Osteocyte (in vitro differentiated cells): ENCODE data around the gene RCBTB2. TPM values are rescaled to one million over a fixed set of nuclear protein-coding genes. Genes with fewer than 3 reads are reported as not detected.

Source experiments
- DNase-seq: peaks from one replicate; pipeline ENCODE4 v3.0.0; 2021; ENCODE audit warnings: mixed read lengths; ENCODE audit not compliant: unreplicated experiment; ENCODE audit errors: extremely low spot score
- H3K27ac Mint-ChIP-seq: one replicate; pipeline ENCODE4 v1.8.0; 2021; ENCODE audit warnings: mild to moderate bottlenecking, mixed read lengths; ENCODE audit not compliant: unreplicated experiment
- H3K27me3 Mint-ChIP-seq: one replicate; pipeline ENCODE4 v1.8.0; 2021; ENCODE audit warnings: mixed read lengths; ENCODE audit not compliant: unreplicated experiment
- H3K36me3 Mint-ChIP-seq: one replicate; pipeline ENCODE4 v1.8.0; 2021; ENCODE audit warnings: mixed read lengths; ENCODE audit not compliant: unreplicated experiment
- H3K4me1 Mint-ChIP-seq: one replicate; pipeline ENCODE4 v1.8.0; 2021; ENCODE audit warnings: mixed read lengths; ENCODE audit not compliant: unreplicated experiment
- H3K4me3 Mint-ChIP-seq: one replicate; pipeline ENCODE4 v1.8.0; 2021; ENCODE audit warnings: mild to moderate bottlenecking, moderate library complexity, mixed read lengths; ENCODE audit not compliant: unreplicated experiment
- H3K9me3 Mint-ChIP-seq: one replicate; pipeline ENCODE4 v1.8.0; 2021; ENCODE audit warnings: mixed read lengths; ENCODE audit not compliant: unreplicated experiment
- total RNA-seq: library from RNA; stranded (reverse); gene quantifications from 2 replicates; pipeline ENCODE4 v1.2.1, GENCODE V29; 2021
- TF ChIP-seq, protein P1 (sequence below): fragments of 200-600 bp; sonication (generic); IDR thresholded peaks from 2 replicates; pipeline ENCODE4 v1.5.0; 2021; ENCODE audit warnings: antibody characterized with exemption, mild to moderate bottlenecking, moderate library complexity

The RCBTB2 gene
- total RNA-seq, 1 donor from 2014 or later, result 12.1 TPM

GRCh38 chr13:48448285-48448958, 84.5 kb downstream of the RCBTB2 start:
- Mint-ChIP-seq H3K27ac (peak overlapping the region; percentile 63), H3K4me3 (peak overlapping the region; percentile 7), H3K36me3 (peaks cover 23% of the 10 kb centered on the region), H3K27me3 (no peaks in the 10 kb centered on the region), H3K4me1 (peaks cover 19% of the 10 kb centered on the region), H3K9me3 (peaks cover 19% of the 10 kb centered on the region)
- no peak for DNase-seq
- TF ChIP-seq, protein P1, sequence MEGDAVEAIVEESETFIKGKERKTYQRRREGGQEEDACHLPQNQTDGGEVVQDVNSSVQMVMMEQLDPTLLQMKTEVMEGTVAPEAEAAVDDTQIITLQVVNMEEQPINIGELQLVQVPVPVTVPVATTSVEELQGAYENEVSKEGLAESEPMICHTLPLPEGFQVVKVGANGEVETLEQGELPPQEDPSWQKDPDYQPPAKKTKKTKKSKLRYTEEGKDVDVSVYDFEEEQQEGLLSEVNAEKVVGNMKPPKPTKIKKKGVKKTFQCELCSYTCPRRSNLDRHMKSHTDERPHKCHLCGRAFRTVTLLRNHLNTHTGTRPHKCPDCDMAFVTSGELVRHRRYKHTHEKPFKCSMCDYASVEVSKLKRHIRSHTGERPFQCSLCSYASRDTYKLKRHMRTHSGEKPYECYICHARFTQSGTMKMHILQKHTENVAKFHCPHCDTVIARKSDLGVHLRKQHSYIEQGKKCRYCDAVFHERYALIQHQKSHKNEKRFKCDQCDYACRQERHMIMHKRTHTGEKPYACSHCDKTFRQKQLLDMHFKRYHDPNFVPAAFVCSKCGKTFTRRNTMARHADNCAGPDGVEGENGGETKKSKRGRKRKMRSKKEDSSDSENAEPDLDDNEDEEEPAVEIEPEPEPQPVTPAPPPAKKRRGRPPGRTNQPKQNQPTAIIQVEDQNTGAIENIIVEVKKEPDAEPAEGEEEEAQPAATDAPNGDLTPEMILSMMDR, result no peak

GRCh38 chr13:48446464-48446863, 86.4 kb downstream of the RCBTB2 start:
- Mint-ChIP-seq H3K36me3 (peaks cover 9% of the 10 kb centered on the region), H3K4me3 (no peak overlapping the region), H3K27me3 (no peaks in the 10 kb centered on the region), H3K27ac (no peak overlapping the region), H3K4me1 (peaks cover 19% of the 10 kb centered on the region), H3K9me3 (peaks cover 12% of the 10 kb centered on the region)
- TF ChIP-seq, protein P1, result no peak
- no peak for DNase-seq

DNA sequence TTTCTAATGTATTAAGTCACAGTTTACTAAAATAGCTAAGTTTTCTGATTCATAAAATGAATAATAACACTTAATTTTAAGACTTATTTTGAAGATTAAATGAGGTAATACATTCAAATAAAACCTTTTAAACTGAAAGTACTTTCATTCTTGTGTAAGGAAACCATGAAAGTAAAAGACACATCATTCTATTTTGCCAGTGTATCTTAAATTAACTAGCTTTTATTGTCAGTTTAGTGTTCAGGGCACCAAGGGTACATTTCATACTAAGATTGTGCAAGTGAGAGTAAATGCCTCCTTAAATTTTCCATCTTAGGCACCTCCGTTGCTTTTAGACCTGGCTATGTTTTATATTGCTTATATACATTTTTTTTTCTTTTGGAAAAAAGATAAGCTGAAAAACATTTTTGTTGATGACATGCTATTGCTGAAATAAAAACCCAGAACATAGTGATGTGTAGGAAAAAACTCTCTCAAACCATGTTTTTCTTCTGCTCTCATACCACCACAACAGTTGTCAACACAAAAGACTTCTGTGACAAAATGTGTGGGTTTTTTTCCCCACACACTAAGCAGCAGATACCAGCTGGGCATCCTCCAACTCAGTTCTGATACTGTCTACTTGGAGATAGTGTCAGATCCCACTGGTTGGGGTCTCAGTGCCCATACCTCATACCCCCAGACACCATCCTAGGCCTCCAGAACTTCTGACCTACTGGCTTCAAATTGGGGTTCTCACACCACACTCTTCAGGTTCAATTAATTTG, 89.3 kb downstream of the RCBTB2 start:
- TF ChIP-seq, protein P1, result no peak
- H3K36me3 Mint-ChIP-seq, result peaks cover 4% of the 10 kb centered on the region
- peaks cover 6% of the 10 kb centered on the region for H3K4me1 Mint-ChIP-seq
- H3K4me3 Mint-ChIP-seq, result no peak overlapping the region
- H3K9me3 Mint-ChIP-seq, result no peaks in the 10 kb centered on the region
- no peak for DNase-seq
- H3K27me3 Mint-ChIP-seq, result no peaks in the 10 kb centered on the region
- no peak overlapping the region for H3K27ac Mint-ChIP-seq

Other genes starting within 250 kb of the RCBTB2 start
- 42.3 and 45.0 TPM in 2 replicates for gene RB1, start 229.3 kb downstream of the RCBTB2 start, total RNA-seq
- gene LPAR6, start 120.0 kb downstream of the RCBTB2 start, total RNA-seq, result 10.1 and 13.0 TPM in 2 replicates
- not detected in 2 replicates for gene CYSLTR2, start 120.8 kb upstream of the RCBTB2 start, total RNA-seq